Panc1 (cell line): ENCODE measurements around the gene EDEM3. TPM values are rescaled to one million over a fixed set of nuclear protein-coding genes. Genes with fewer than 3 reads are reported as not detected.
A peak's percentile ranks its signal among the peaks of the same experiment; 100 is the strongest.

Experiments used
- ATAC-seq: fragments of 200-7000 bp; cut with Tn5 transposase; 2 replicates; pipeline ENCODE4 v1.9.1; 2020; ENCODE audit warnings: mild to moderate bottlenecking, moderate library complexity
- BruUV-seq: library from RNA; stranded (reverse); fragments of 400-500 nt; replicated peaks from 2 replicates; lab custom pipeline; 2021; lab: Mats Ljungman, UMichigan
- CTCF ChIA-PET: fragments of 300-600 bp; sonication (Branson Sonifier 250); formaldehyde crosslinking; loops from one replicate; lab custom pipeline; 2022; ENCODE audit warnings: antibody characterized with exemption; lab: Charles Lee
- POLR2A ChIA-PET: fragments of 300-600 bp; sonication (Branson Sonifier 250); formaldehyde crosslinking; loops from one replicate; lab custom pipeline; 2022; ENCODE audit warnings: antibody characterized with exemption; lab: Charles Lee
- DNase-seq: peaks from one replicate; pipeline ENCODE4 v3.0.0-alpha.2; 2010; ENCODE audit warnings: low read depth, low spot score
- H3K27ac ChIP-seq: 2 replicates; pipeline ENCODE4 v1.5.1; 2011; ENCODE audit warnings: mild to moderate bottlenecking, low read length, inconsistent platforms
- H3K27me3 ChIP-seq: fragments of 200-500 bp; sonication (Bioruptor generic); 2 replicates; pipeline ENCODE4 v1.6.0; 2014; ENCODE audit warnings: low read length, inconsistent platforms; ENCODE audit not compliant: control insufficient read depth, insufficient read depth
- H3K36me3 ChIP-seq: fragments of 200-500 bp; sonication (Bioruptor generic); 2 replicates; pipeline ENCODE4 v1.5.1; 2014; ENCODE audit warnings: inconsistent platforms, mild to moderate bottlenecking, low read length, moderate library complexity; ENCODE audit not compliant: control insufficient read depth, insufficient read depth
- H3K4me1 ChIP-seq: 2 replicates; pipeline ENCODE4 v1.5.1; 2011; ENCODE audit warnings: inconsistent platforms, mild to moderate bottlenecking, low read length, moderate library complexity; ENCODE audit not compliant: control insufficient read depth, insufficient read depth
- H3K4me3 ChIP-seq, 2 experiments: 2 replicates each; pipeline ENCODE4 v1.5.1; 2011 to 2012; ENCODE audit warnings: low read depth in 2 of 2, low read length in 2 of 2, mild to moderate bottlenecking in 2 of 2, inconsistent platforms in 1 of 2, moderate library complexity in 1 of 2
- H3K9me3 ChIP-seq: fragments of 200-500 bp; sonication (Bioruptor generic); 2 replicates; pipeline ENCODE4 v1.5.1; 2014; ENCODE audit warnings: low read depth, mild to moderate bottlenecking, inconsistent platforms, low read length, moderate library complexity; ENCODE audit not compliant: control insufficient read depth, insufficient read depth
- POLR2AphosphoS5 ChIP-seq: IDR thresholded peaks from 2 replicates; pipeline ENCODE4 v1.6.1; 2012; ENCODE audit warnings: mild to moderate bottlenecking, low read depth, low read length, moderate library complexity
- SIN3A ChIP-seq: IDR thresholded peaks from 2 replicates; pipeline ENCODE4 v1.6.1; 2012; ENCODE audit warnings: low read depth, mild to moderate bottlenecking, low read length, moderate library complexity, borderline replicate concordance; ENCODE audit not compliant: insufficient read depth
- TCF7L2 ChIP-seq: IDR thresholded peaks from 2 replicates; pipeline ENCODE4 v1.6.1; 2011; ENCODE audit warnings: mild to moderate bottlenecking, low read depth, low read length, inconsistent platforms
- in situ Hi-C: cut with HindIII; loops from 2 replicates; pipeline ENCODE4 v1.10.0; 2016; ENCODE audit warnings: low sequenced_read_pairs, low pct_unique_long_range_greater_than_20kb
- intact Hi-C: fragments of 100-400 bp; cut with micrococcal nuclease; formaldehyde crosslinking; loops from one replicate; pipeline ENCODE4 v1.10.0; 2022; ENCODE audit not compliant: unreplicated experiment
- total RNA-seq: library from RNA; stranded (reverse); gene quantifications from one replicate; pipeline ENCODE4 v1.2.1, GENCODE V29; 2021; ENCODE audit not compliant: unreplicated experiment
- TF ChIP-seq, protein P1 (sequence below), 2 experiments: IDR thresholded peaks; 2 replicates each; pipeline ENCODE4 v1.6.1; 2011 to 2012; ENCODE audit warnings: low read depth in 2 of 2, control low read depth in 1 of 2, low read length in 1 of 2, mild to moderate bottlenecking in 1 of 2, moderate library complexity in 1 of 2; ENCODE audit not compliant: insufficient read depth in 1 of 2
- TF ChIP-seq, protein P2 (sequence below): fragments of 450-650 bp; IDR thresholded peaks from 2 replicates; pipeline ENCODE4 v1.5.1; 2017; ENCODE audit warnings: mild to moderate bottlenecking

The EDEM3 gene
- total RNA-seq, 1 experiment from 2014 or later: 17.4 TPM

DNA sequence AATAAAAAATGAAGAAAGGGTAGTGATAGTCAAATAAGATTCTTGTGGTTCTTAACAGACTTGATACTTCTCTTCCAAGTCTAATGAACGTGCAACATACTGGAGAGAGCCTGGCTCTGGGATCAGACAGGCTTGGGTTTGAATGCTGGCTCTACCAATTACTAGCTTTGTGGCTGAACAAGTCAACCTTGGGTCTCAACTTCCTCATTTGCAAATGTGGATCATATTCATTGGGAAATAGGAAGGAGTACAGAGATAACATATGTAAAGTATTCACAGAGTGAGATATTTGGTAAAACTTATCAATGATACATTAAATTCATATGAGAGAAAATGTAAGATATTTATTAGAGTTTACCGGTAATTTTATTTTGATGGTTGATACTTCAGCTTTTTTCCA lies 2.0 kb downstream of the EDEM3 start:
- intact Hi-C loops (no loop called here), in situ Hi-C loops (no loop called here)
- Histone ChIP-seq H3K27ac (no peak overlapping the region), H3K4me3 (peak overlapping the region in 1 of 2 experiments; percentile 79; a peak in 2 of 4 replicates), H3K27me3 (peaks cover 2% of the 10 kb centered on the region), H3K36me3 (peaks cover 3% of the 10 kb centered on the region; the same call in 1 of the 2 replicates), H3K9me3 (no peaks in the 10 kb centered on the region), H3K4me1 (peaks cover 9% of the 10 kb centered on the region; the same call in 1 of the 2 replicates)
- ChIA-PET CTCF (no interaction called here), POLR2A (no interaction called here)
- DNase-seq: no peak
- no peak for ATAC-seq
- BruUV-seq: no TSS peak
- no peak for TF ChIP-seq SIN3A
- TF ChIP-seq TCF7L2: no peak
- TF ChIP-seq, protein P1, sequence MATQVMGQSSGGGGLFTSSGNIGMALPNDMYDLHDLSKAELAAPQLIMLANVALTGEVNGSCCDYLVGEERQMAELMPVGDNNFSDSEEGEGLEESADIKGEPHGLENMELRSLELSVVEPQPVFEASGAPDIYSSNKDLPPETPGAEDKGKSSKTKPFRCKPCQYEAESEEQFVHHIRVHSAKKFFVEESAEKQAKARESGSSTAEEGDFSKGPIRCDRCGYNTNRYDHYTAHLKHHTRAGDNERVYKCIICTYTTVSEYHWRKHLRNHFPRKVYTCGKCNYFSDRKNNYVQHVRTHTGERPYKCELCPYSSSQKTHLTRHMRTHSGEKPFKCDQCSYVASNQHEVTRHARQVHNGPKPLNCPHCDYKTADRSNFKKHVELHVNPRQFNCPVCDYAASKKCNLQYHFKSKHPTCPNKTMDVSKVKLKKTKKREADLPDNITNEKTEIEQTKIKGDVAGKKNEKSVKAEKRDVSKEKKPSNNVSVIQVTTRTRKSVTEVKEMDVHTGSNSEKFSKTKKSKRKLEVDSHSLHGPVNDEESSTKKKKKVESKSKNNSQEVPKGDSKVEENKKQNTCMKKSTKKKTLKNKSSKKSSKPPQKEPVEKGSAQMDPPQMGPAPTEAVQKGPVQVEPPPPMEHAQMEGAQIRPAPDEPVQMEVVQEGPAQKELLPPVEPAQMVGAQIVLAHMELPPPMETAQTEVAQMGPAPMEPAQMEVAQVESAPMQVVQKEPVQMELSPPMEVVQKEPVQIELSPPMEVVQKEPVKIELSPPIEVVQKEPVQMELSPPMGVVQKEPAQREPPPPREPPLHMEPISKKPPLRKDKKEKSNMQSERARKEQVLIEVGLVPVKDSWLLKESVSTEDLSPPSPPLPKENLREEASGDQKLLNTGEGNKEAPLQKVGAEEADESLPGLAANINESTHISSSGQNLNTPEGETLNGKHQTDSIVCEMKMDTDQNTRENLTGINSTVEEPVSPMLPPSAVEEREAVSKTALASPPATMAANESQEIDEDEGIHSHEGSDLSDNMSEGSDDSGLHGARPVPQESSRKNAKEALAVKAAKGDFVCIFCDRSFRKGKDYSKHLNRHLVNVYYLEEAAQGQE (IDR thresholded peaks at IDR 0.05; ENCODE audit: insufficient read depth in 1 of 2, low read depth in 2 of 2, low read length in 1 of 2): no peak

DNA sequence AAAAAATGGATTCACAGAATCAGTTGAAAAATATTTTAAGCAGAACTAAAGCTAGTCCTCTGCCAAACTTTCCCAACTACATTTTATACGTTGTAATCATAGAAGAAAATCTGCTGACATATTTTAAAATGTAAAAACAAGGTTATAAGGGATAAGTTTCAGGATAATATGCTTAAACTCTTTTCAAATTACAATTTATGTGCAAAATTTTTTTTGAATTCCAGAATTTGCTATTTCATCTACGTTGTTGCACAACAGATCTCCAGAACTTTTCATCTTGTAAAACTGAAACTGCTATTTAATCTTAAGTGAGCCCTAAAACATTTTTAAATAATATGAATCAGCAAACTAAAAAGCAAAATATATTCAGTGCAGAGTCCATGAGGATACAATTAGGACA lies 5.9 kb downstream of the EDEM3 start:
- POLR2A ChIA-PET: no interaction called here
- BruUV-seq: no TSS peak
- H3K36me3 ChIP-seq: no peaks in the 10 kb centered on the region; the same call in none of the 2 replicates

More for the DNA sequence above, 5.9 kb downstream of the EDEM3 start:
- no peak overlapping the region for H3K4me3 ChIP-seq
- intact Hi-C loops: no loop called here
- H3K27me3 ChIP-seq: no peaks in the 10 kb centered on the region
- ATAC-seq: no peak
- no peak overlapping the region for H3K27ac ChIP-seq
- no peaks in the 10 kb centered on the region for H3K9me3 ChIP-seq
- H3K4me1 ChIP-seq: peaks cover 9% of the 10 kb centered on the region; the same call in 1 of the 2 replicates
- TF ChIP-seq, protein P1 (IDR thresholded peaks at IDR 0.05; ENCODE audit: insufficient read depth in 1 of 2, low read depth in 2 of 2, low read length in 1 of 2): no peak
- TF ChIP-seq SIN3A: no peak
- TF ChIP-seq, protein P2, sequence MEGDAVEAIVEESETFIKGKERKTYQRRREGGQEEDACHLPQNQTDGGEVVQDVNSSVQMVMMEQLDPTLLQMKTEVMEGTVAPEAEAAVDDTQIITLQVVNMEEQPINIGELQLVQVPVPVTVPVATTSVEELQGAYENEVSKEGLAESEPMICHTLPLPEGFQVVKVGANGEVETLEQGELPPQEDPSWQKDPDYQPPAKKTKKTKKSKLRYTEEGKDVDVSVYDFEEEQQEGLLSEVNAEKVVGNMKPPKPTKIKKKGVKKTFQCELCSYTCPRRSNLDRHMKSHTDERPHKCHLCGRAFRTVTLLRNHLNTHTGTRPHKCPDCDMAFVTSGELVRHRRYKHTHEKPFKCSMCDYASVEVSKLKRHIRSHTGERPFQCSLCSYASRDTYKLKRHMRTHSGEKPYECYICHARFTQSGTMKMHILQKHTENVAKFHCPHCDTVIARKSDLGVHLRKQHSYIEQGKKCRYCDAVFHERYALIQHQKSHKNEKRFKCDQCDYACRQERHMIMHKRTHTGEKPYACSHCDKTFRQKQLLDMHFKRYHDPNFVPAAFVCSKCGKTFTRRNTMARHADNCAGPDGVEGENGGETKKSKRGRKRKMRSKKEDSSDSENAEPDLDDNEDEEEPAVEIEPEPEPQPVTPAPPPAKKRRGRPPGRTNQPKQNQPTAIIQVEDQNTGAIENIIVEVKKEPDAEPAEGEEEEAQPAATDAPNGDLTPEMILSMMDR: no peak
- TF ChIP-seq TCF7L2: no peak
- no peak for TF ChIP-seq POLR2AphosphoS5
- CTCF ChIA-PET: no interaction called here
- in situ Hi-C loops: no loop called here
- no peak for DNase-seq
